ENCODE measurements around the gene AMIGO1.

AMIGO1 gene

GRCh38 chr1:109537450-109538178, 28.1 kb upstream of the AMIGO1 start:
- no peak overlapping the region for H3K27ac ChIP-seq
- TF ChIP-seq CTCF (conservative IDR thresholded peaks at IDR 0.05): no peak

GRCh38 chr1:109535971-109536491, 26.5 kb upstream of the AMIGO1 start:
- TF ChIP-seq CTCF (conservative IDR thresholded peaks at IDR 0.05): no peak
- H3K27ac ChIP-seq: no peak overlapping the region

- TF ChIP-seq CTCF (conservative IDR thresholded peaks at IDR 0.05): no peak
- no peak overlapping the region for H3K27ac ChIP-seq
These were observed 26.0 kb upstream of the AMIGO1 start for GRCh38 chr1:109535481-109535880.

GRCh38 chr1:109534307-109534858, 24.9 kb upstream of the AMIGO1 start:
- no peak for TF ChIP-seq CTCF (conservative IDR thresholded peaks at IDR 0.05)
- H3K27ac ChIP-seq: no peak overlapping the region

- peak overlapping the region; percentile 16; the same call in 1 of the 2 replicates for H3K27ac ChIP-seq
- peak; percentile 93 for TF ChIP-seq CTCF (conservative IDR thresholded peaks at IDR 0.05)
These were observed 23.0 kb upstream of the AMIGO1 start for GRCh38 chr1:109532365-109533136.

- H3K27ac ChIP-seq: no peak overlapping the region
- no peak for TF ChIP-seq CTCF (conservative IDR thresholded peaks at IDR 0.05)
These were observed 22.4 kb upstream of the AMIGO1 start for GRCh38 chr1:109531826-109532364.

GRCh38 chr1:109531380-109531779, 21.9 kb upstream of the AMIGO1 start:
- H3K27ac ChIP-seq: no peak overlapping the region
- TF ChIP-seq CTCF (conservative IDR thresholded peaks at IDR 0.05): no peak
